ENCODE data around the gene GBGT1. TPM values are rescaled to one million over a fixed set of nuclear protein-coding genes. Genes with fewer than 3 reads are reported as not detected.

GBGT1 gene
- total RNA-seq, 2 donors from 2014 or later: 10.8 to 12.8 TPM

- intact Hi-C loops (cut with DNase I): no loop called here
- DNase-seq (no peak), ATAC-seq (peak in 1 of 2 donors; percentile 2)
Measured at GRCh38 chr9:133121915-133122550, 41.7 kb downstream of the GBGT1 start.

DNA sequence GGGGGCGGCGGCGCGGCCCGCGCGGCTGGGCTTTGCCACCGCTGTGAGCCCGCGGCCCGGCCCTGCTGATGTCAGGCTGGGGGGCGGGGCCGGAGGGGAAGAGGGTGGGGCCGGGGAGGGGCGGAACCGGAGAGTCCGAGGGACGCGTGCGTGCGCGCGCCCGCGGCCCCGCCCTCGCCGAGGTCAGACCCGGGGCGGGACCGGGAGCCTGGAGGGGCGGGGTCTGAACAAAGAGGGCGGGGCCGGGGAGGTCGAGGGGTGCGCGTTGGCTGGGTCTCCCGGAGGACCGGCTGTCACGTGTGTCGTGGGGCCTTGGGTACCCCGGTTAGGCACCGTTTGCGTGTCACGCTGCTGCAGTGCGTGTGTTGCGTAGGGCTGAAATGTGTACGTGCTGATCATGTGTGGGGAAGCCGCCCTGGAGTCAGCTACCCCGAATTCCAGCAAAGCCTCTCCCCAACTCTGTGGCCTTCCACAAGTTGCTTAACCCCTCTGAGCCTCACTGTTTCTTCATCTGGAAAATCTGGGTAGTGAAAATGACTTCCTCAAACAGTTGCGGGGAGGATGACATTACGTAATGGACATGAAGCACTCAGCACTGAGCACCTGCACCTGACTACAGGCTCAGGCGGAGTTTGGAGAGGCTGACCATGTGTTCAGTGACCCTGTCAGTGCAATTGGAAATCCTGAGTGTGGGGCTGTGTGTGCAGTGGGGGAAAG is 42.4 kb downstream of the GBGT1 start, which contains the start of gene RALGDS:
RALGDS (minus strand) TSS at position 43 of the 717 bp plus-strand sequence. CDS start 86 bp downstream, outside the sequence.
- peak; percentile 92 for DNase-seq
- intact Hi-C loops (cut with DNase I): no loop called here
- peak; percentile 83 to 88 for ATAC-seq

GRCh38 chr9:133120501-133121197 is 43.1 kb downstream of the GBGT1 start:
- intact Hi-C loops (cut with DNase I): no loop called here
- DNase-seq (no peak), ATAC-seq (peak in 1 of 2 donors; percentile 4)

DNA sequence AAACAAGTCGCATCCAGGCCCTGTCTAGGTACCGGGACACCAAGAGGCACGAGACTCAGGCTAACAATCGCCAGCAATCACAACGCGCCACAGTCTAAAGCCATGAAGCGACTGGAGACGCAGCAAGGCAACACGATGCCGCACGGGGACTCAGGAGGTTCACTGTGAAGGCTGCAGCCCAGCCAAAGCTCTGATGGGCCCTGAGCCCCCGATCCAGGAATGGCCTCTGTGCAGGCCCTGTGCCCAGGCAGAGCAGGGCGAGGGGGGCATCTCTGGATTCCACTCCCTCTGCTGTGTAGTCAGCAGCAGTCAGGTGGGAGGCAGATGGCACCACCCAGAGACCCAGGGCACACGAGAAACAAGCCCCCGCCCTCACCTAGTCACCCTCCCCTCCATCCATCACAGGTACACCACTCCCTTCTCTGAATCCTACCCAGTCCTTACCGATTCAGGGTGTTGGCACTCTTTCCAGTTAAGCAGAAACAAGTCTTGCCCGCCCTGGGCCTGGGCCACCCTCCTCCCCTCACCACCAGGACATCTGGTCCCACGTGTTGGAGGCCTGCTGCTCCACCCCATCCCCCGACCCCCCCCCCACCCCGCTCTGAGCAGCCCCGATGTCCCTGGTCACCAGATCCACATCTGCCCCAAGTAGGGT is 43.7 kb downstream of the GBGT1 start:
- no peak for DNase-seq
- peak in 1 of 2 donors; percentile 0 for ATAC-seq
- intact Hi-C loops (cut with DNase I): no loop called here

- ATAC-seq: peak in 1 of 2 donors; percentile 4
- intact Hi-C loops (cut with DNase I): no loop called here
- peak; percentile 65 for DNase-seq
Measured at GRCh38 chr9:133119103-133119845, 44.4 kb downstream of the GBGT1 start.

DNA sequence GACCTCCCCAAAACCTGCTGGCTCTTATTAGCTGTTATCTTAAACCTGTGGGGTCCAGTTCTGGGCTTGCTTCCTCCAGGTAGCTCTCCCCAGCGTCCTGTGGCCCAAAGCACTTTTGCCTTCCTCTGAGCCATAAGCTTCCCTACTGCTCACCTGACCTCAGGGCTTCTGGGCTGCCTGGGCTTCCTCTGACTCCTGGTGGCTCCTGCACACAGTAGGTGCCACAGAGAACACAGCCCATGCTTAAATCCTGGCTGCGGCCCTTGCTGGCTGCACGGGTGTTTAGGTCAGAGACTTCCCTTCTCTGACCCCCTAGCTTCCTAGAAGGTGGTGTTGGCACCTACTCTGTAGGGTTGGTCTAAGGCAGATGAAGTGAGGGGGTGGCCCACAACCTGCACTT is 45.1 kb downstream of the GBGT1 start:
- intact Hi-C loops (cut with DNase I): no loop called here
- ATAC-seq (no peak), DNase-seq (peak; percentile 9)

- DNase-seq: no peak
- no peak for ATAC-seq
- intact Hi-C loops (cut with DNase I): no loop called here
Measured at GRCh38 chr9:133118179-133118520, 45.6 kb downstream of the GBGT1 start.

DNA sequence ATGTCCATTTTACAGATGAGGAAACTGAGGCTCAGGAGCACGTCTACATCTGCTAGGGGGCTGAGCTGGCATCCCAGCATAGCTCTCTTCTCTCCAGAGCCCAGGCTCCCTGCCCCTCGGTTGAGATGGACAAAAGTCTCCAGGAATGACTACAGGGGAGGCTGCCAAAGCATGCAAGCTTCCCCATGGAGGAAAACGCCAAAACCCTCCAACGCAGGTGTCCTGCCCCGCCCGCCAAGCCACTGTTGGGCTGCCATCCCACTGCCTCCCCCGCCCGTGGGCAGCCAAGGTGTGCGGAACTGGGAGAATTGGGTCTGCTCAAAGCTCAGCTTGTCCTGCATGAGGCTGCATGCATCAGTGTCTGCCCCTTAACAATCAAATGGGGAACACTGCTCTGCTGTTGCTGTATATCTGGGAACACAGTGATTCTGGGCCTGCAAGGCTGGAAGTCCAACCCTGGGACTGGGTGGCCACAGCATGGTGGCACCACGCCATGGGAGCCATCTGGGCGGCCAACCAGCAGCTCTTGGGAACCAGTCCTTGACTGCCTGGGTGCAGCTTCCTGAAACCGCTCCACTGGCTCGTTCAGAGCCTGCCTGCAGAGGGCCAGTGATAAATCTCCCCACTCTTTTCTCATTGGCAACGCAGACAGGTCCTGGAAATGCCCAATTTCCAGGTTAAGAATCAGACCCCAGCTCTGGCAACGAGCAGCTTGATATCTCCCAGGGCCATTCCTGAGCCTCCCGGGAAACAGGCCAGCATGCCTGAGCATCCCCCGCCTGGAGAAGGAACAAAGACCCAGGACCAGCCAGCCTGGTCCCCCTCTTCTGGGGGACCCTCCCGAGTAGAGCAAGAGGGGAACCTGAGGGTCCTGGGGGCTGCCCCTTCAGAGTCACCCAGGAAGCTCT is 46.2 kb downstream of the GBGT1 start:
- intact Hi-C loops (cut with DNase I): no loop called here
- ATAC-seq (no peak), DNase-seq (peak; percentile 52)

DNA sequence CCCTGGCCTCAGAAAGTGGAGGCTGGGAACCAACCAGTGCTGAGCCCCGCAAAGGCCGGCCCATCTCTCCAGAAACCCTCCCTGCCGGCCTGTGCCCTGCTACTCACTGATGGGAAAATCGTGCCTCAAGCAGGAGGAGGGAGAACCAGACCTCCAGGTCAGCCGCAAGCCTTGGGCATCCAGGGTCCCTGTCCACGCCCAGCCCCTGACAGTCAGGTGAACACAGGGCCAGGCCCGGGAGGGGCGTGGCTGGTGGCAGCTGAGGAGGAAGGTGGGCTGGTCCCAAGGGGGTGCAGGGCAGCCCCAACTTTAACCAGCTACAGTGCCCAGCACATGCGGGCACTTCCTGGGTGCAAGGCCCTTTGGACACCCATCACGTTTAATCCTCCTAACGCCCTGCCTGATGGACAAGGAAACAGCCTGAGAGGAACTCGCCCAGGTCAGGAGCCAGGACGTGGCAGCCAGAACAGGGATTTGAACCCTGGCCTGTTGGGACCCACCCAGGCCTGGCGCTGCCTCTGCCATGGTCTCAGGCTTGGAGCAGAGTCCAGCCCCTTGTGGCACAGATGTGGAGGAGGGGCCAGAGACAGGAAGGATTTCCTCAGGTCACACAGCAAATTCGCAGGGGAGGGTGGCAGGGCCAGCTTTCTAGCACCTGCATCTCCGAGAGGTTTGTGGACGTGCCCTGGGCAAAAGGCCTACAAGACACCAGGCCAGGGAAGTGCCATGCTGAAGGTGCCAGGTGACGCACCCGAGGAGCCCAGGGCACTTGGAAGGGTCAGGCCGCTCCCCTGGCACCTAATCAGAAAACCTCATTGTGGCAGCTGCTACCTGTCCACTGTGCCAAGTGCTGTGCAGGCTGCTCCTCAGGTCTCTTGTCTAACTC is 47.1 kb downstream of the GBGT1 start:
- intact Hi-C loops (cut with DNase I): no loop called here
- DNase-seq: peak; percentile 23

DNA sequence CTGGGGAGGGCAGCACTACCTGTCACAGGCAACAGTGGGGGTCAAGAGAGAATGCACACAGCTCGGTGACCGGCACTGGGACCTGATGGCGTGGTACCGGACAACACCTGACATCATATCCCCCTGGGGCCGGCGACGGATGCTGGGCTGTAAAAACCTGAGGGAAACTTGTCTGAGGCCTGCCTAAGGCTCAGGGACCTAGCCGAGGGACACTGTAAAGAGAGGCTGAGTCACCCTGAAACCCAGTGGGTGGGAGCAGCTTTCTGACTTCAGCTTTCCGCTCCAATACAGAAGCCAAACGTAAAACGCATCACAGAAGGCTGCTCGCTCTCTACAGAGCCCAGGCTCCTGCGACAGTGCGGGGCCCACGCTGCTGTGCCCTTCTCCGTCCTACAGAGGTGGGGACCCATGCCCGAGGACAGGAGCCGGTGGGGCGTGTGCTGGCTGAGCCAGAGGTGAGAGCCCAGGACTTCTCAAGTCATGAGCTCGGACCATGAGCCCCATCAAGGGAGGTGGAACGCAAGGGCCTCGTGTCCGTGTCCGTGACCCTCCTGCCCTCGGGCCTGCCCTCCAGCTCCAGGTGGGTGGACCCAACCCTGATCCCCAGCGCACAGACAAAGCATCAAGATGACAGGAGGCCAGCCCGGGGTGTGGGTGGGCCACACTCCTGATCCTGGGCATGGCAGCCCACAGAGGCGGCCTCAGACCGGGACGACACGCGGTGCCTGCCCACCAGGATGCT is 47.9 kb downstream of the GBGT1 start:
- intact Hi-C loops (cut with DNase I): no loop called here
- ATAC-seq (no peak), DNase-seq (peak; percentile 20)

More for the DNA sequence above, 47.1 kb downstream of the GBGT1 start:
- ATAC-seq: no peak

DNA sequence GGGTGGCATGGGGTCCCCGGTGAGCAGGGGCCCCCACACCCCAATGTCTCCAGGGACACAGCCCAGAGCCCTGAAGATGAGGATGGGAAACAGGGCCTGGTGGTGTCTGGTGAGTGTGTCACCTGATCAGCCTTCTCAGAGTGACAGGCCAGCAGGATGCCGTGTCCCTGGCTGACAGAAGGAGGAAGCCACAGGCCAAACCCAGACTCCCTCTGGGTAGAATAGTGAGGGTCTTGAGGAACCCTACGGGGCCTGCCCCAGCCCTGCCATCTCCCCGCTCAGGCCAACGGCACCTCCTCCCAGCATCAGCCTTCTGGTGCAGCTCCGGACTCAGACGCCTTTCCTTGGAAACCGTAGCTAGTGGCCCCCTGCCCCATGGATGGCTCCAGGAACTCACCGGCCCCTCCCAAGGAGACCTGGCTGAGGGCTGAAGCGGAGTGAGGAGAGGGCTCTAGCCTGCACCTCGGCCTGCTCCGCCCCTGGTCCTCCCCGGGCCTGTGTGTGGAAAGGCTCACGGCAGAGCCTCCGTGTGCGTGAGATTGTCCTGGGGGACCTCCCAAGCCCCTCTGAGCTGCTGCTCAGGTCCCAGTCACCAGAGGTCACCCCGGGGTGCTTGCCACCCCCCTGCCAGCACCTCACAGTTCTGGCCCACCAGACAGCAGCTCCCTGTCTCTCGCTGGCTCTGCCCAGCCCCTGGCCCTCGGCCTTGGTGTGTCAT is 48.7 kb downstream of the GBGT1 start:
- intact Hi-C loops (cut with DNase I): no loop called here
- peak in 1 of 2 donors; percentile 4 for ATAC-seq
- DNase-seq: peak; percentile 20

GRCh38 chr9:133113949-133114885 is 49.5 kb downstream of the GBGT1 start:
- ATAC-seq (peak; percentile 35 to 64), DNase-seq (peak; percentile 41)
- intact Hi-C loops (cut with DNase I): no loop called here

GRCh38 chr9:133113163-133113948 is 50.4 kb downstream of the GBGT1 start:
- intact Hi-C loops (cut with DNase I): no loop called here
- peak; percentile 24 to 34 for ATAC-seq
- peak; percentile 78 for DNase-seq

- peak; percentile 68 for DNase-seq
- peak; percentile 14 to 22 for ATAC-seq
- intact Hi-C loops (cut with DNase I): no loop called here
Measured at GRCh38 chr9:133112663-133113026, 51.1 kb downstream of the GBGT1 start.

Data from left cardiac atrium (tissue), 4 donors.